OCI-M2 (cell line): ENCODE measurements around the gene M6PR.
"Not testable (repeated sequence)": the region's sequence is repeated elsewhere in the genome, so short reads cannot be mapped to it uniquely, and the experiment has no call there.

Experiments used
- DNase-seq: peaks from one replicate; lab custom pipeline; 2025; ENCODE audit not compliant: unreplicated experiment; lab: John Stamatoyannopoulos, UW

The M6PR gene

GRCh38 chr12:8914033-8914715 is 35.3 kb downstream of the M6PR start, which contains the start of gene PHC1:
PHC1 (plus strand) TSS chr12:8914509; CDS start chr12:8917678, 3,169 bp downstream.
- not testable (repeated sequence) for DNase-seq

- DNase-seq, result no peak
These were observed 35.8 kb downstream of the M6PR start for GRCh38 chr12:8913702-8914032.

DNA sequence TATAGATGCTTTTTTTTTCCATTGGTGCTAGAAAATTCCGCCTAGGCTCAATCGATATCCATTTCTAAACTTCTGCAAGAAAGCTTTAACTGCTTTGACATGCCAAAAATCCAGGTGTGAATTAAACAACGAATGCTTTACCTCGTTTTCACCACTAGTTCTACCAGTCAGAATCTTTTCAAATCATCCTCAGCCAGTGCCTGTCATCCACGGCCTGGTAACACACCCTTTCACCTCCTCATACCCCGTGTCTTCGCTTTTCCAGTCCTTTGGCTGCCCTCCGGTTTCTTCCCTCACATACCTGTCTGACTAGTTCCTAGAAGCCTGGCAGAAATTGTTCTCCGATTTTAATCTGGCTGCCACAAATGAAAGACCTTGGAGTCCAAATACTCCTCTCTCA is 36.5 kb downstream of the M6PR start:
- no peak for DNase-seq

- no peak for DNase-seq
These were observed 37.7 kb downstream of the M6PR start for GRCh38 chr12:8911606-8912268.

GRCh38 chr12:8909752-8910151 is 39.7 kb downstream of the M6PR start:
- DNase-seq, result no peak

GRCh38 chr12:8907513-8907912 is 41.9 kb downstream of the M6PR start:
- DNase-seq, result no peak

DNA sequence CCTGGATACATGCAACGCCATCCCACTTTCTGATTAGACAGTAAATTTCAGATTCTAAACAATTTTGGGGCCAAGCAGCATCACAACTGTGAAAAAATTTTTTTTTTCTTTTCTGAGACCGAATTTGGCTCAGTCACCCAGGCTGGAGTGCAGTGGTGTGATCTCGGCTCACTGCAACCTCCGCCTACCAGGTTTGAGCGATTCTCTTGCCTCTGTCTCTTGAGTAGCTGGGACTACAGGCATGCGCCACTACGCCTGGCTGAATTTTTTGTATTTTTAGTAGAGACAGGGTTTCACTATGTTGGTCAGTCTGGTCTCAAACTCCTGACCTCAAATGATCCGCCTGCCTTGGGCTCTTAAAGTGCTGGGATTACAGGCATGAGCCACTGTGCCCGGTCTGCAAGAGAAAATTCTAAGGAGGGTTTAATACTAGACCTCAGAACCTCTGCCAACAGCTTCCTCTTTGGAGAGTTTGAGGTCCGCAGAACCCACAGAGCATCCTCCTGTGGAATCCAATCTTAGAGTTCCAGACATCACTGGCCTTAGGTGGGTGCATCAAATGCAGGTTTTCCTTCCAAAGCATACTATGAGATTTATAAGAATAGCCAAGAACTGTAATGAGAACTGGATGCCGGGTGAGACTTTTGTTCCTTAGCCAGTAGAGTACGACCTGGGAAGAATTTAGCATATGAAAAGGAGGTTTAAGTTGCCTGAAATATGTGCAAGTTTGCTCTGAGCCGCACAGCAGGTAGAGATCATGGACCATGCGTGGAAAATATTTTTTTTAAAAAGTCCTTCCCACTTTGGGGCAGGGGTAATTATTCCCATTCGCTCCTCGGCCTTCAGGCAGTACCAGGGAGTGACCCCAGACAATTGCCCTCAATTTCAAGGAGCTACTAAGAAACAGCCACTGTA is 42.9 kb downstream of the M6PR start:
- DNase-seq, result no peak

DNA sequence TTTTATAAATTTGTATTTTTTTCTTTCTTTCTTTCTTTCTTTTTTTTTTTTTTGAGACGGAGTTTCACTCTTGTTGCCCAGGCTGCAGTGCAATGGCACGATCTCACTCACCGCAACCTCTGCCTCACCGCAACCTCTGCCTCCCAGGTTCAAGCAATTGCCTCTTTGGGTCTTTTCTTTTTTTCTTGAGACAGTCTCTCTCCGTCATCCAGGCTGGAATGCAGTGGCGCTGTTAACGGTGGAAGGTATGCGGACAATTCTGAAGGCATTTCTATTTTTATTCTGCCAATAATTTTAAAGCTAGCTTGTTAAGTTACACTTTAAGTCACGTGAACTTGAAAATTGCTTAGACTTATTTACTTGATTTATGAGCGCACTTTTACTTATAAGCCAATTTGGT is 43.9 kb downstream of the M6PR start:
- DNase-seq, result no peak

- no peak for DNase-seq
These were observed 44.8 kb downstream of the M6PR start for GRCh38 chr12:8904665-8905064.

DNA sequence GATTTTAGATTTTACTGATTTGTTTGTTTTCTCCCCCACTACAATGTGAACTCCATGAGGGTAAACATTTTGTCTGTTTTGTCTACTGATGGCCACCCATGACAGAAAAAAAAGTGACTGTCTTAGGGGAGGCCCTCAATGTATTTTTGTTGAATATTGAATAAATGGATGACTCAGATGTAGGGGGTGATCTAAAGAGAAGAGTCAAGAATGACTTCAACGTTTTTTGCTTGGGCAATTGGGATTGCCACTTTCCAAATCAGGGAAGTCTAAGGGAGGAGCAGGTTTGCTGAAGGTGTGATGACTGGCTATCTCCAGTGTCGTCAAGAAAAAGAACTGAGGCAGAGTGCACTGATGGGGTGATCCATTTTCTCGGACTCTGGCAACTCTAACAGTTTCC is 45.8 kb downstream of the M6PR start:
- no peak for DNase-seq

DNA sequence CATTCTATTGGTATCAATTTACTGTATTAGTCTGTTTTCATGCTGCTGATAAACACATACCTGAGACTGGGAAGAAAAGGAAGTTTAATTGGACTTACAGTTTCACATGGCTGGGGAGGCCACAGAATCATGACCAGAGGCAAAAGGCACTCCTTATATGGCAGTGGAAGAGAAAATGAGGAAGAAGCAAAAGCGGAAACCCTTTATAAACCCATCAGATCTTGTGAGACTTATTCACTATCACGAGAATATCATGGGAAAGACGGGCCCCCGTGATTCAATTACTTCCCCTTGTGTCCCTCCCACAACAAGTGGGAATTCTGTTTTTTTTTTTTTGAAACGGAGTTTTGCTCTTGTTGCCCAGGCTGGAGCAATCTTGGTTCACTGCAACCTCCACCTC is 46.7 kb downstream of the M6PR start:
- DNase-seq, result not testable (repeated sequence)

DNA sequence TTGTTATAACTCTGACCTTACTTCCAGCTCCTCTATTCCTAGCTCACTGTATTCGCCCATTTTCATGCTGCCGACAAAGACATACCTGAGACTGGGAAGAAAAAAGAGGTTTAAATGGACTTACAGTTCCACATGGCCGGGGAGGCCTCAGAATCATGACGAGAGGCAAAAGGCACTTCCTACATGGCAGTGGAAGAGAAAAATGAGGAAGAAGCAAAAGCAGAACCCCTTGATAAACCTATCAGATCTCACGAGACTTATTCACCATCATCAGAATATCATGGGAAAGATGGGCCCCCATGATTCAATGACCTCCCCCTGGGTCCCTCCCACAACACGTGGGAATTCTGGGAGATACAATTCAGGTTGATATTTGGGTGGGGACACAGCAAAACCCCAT is 49.6 kb downstream of the M6PR start:
- no peak for DNase-seq

DNA sequence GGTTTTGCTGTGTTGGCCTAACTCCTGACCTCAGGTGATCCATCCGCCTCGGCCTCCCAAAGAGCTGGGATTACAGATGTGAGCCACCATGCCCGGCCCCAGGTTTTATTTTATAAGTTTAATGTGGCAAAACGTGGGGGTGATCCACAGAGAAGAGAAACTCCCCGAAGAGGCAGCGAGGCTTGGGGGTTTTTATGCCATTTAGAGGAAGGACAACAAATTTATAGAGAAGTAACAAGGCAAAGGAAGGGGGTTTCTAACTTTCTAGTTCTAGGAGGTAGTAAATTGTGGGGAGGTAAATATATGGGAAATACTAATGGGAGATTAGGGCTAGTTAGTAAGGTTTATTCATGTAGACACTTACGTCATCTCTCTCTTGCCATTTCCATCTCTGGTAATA is 52.4 kb downstream of the M6PR start:
- no peak for DNase-seq

DNA sequence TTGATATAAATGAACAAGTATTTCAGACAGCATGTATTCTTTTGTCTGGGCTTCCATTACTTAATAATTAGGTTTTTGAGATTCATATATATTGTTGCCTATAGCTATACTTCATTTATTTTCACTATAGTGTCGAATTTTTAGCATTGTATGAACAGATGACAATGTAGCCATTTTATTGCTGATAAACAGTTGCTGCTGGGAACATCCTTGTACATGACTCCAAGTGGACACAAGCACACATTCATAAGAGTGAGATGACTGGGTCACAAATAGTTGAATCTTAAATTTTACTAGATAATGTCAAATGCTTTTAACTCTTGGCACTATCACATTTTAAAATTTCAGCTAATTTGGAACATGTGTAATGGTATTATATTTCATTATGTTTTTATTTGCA is 54.5 kb downstream of the M6PR start:
- no peak for DNase-seq

DNA sequence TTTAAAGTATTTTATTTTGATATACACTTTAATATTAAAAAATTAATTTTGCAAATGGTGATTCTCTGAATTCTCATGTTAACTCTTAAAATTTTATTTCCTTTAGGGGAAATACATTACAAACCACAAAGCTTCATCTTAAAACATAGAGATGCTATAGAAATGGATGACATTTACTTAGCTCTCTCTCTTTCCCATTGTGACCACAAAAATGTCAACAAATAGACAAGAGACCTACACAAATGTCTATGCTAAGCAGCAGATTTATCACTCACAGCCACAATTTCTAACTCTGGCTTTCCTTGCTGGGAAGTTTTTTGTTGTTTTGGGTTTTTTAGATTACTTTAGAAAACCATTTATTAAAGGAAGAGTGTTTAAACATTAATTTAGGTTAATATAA is 55.1 kb downstream of the M6PR start:
- DNase-seq, result no peak

DNA sequence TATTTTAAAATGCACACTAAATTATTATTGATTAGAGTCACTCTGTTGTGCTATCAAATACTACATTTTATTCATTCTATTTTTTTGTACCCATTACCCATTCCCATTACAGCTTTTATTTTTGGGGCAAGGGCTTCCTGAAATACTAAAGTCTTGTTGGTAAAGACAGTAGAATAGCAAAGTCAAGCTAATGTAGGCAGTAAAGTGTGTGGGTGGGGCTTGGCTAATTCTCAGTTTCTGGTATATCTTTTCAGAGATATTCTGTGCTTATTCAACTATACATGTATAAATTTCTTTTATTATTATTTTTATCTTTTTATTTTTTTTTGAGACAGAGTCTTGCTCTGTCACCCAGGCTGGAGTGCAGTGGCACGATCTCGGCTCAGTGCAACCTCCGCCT is 57.5 kb downstream of the M6PR start:
- no peak for DNase-seq
